Sigmoid colon (tissue), 4 donors: ENCODE data around the gene SLC25A5.

Experiments
- CTCF ChIP-seq, 4 experiments: fragments of 450-650 bp in 3 of 4; fragments of 200-600 bp in 1 of 4; IDR thresholded peaks; one replicate each; pipeline ENCODE4 v1.5.1; 2016 to 2019; ENCODE audit warnings: antibody characterized with exemption in 4 of 4, mild to moderate bottlenecking in 3 of 4, moderate library complexity in 2 of 4
- EP300 ChIP-seq, 4 donors: sonication (generic); formaldehyde crosslinking; IDR thresholded peaks; one replicate each; pipeline ENCODE4 v1.6.1; 2017; ENCODE audit warnings: antibody characterized with exemption in 4 of 4
- POLR2A ChIP-seq, 2 donors: fragments of 450-650 bp; IDR thresholded peaks; one replicate each; pipeline ENCODE4 v1.6.1; 2016; ENCODE audit warnings: antibody characterized with exemption in 2 of 2, mild to moderate bottlenecking in 2 of 2, moderate library complexity in 2 of 2
- POLR2AphosphoS5 ChIP-seq, 4 donors: sonication (generic); formaldehyde crosslinking; IDR thresholded peaks; one replicate each; pipeline ENCODE4 v1.6.1; 2017; ENCODE audit warnings: antibody characterized with exemption in 4 of 4

GRCh38 chrX:119465555-119465954 lies 2.7 kb upstream of the SLC25A5 start:
- no peak for TF ChIP-seq POLR2A (IDR thresholded peaks at IDR 0.05)
- TF ChIP-seq POLR2AphosphoS5 (IDR thresholded peaks at IDR 0.05), result no peak
- TF ChIP-seq CTCF (IDR thresholded peaks at IDR 0.05), result no peak
- TF ChIP-seq EP300 (IDR thresholded peaks at IDR 0.05), result no peak
